ENCODE data around the gene FNIP2.

GRCh38 chr4:158766434-158767044 lies 2.3 kb upstream of the FNIP2 start:
- TF ChIP-seq POLR2A (IDR thresholded peaks at IDR 0.05) (no peak), CTCF (IDR thresholded peaks at IDR 0.05) (no peak)

Data from heart left ventricle (tissue), 13 donors.